Loucy (cell line): ENCODE data around the gene DSCAML1.

Source experiments
- CTCF ChIP-seq: fragments of 200-600 bp; sonication (generic); conservative IDR thresholded peaks from 2 replicates; pipeline ENCODE4 v1.5.1; 2014; ENCODE audit warnings: mild to moderate bottlenecking, antibody characterized with exemption, low read length
- EZH2phosphoT487 ChIP-seq: fragments of 200-600 bp; IDR thresholded peaks from 2 replicates; pipeline ENCODE4 v1.6.1; 2018; ENCODE audit warnings: antibody characterized with exemption, mild to moderate bottlenecking, moderate library complexity, borderline replicate concordance

GRCh38 chr11:117425679-117426296 is 371.2 kb downstream of the DSCAML1 start:
- TF ChIP-seq CTCF: no peak
- TF ChIP-seq EZH2phosphoT487: no peak
